Neural cell (in vitro differentiated cells): Measurements from ENCODE around the gene GNG5. TPM values are rescaled to one million over a fixed set of nuclear protein-coding genes. Genes with fewer than 3 reads are reported as not detected.
"Not testable (repeated sequence)": the region's sequence is repeated elsewhere in the genome, so short reads cannot be mapped to it uniquely, and the experiment has no call there.

Experiments
- H2AFZ ChIP-seq: fragments of 200-600, 300-800 bp; sonication (generic), shearing (Covaris generic); 2 replicates; pipeline ENCODE4 v1.6.0; 2014; ENCODE audit warnings: low read depth, mild to moderate bottlenecking, antibody characterized with exemption, low read length, moderate library complexity
- H3F3A ChIP-seq: fragments of 200-600 bp; shearing (Covaris generic); 2 replicates; pipeline ENCODE4 v1.6.1; 2016; ENCODE audit warnings: mild to moderate bottlenecking, moderate library complexity, mixed read lengths, antibody characterized with exemption, low read length; ENCODE audit not compliant: insufficient read depth, poor library complexity, severe bottlenecking
- H3K27ac ChIP-seq: fragments of 200-600, 300-800 bp; sonication (generic), shearing (Covaris generic); 2 replicates; pipeline ENCODE4 v1.5.1; 2014; ENCODE audit warnings: mild to moderate bottlenecking, low read length, moderate library complexity
- H3K27me3 ChIP-seq: fragments of 300-800, 200-600 bp; sonication (generic), shearing (Covaris generic); 2 replicates; pipeline ENCODE4 v1.6.0; 2014; ENCODE audit warnings: mild to moderate bottlenecking, low read depth, low read length, moderate library complexity; ENCODE audit not compliant: insufficient read depth
- H3K36me3 ChIP-seq: fragments of 300-800, 200-600 bp; sonication (generic), shearing (Covaris generic); 2 replicates; pipeline ENCODE4 v1.5.1; 2014; ENCODE audit warnings: mild to moderate bottlenecking, antibody characterized with exemption, low read length, moderate library complexity; ENCODE audit not compliant: insufficient read depth
- H3K4me2 ChIP-seq: fragments of 300-800, 200-600 bp; sonication (generic), shearing (Covaris generic); 2 replicates; pipeline ENCODE4 v1.6.0; 2014; ENCODE audit warnings: mild to moderate bottlenecking, low read length
- H3K4me3 ChIP-seq: fragments of 300-800, 200-600 bp; sonication (generic), shearing (Covaris generic); 2 replicates; pipeline ENCODE4 v1.5.1; 2014; ENCODE audit warnings: mild to moderate bottlenecking, low read length, moderate library complexity
- H3K79me2 ChIP-seq: fragments of 200-600 bp; shearing (Covaris generic); replicated peaks from 2 replicates; pipeline ENCODE4 v1.6.0; 2014; ENCODE audit warnings: mild to moderate bottlenecking, low read length, moderate library complexity; ENCODE audit not compliant: insufficient read depth
- H3K9ac ChIP-seq: fragments of 300-800, 200-600 bp; sonication (generic), shearing (Covaris generic); 2 replicates; pipeline ENCODE4 v1.6.1; 2016; ENCODE audit warnings: mild to moderate bottlenecking, low read length, mixed read lengths
- H3K9me2 ChIP-seq: fragments of 200-600 bp; shearing (Covaris generic); 2 replicates; pipeline ENCODE4 v1.6.1; 2016; ENCODE audit warnings: mild to moderate bottlenecking, low read length, mixed read lengths; ENCODE audit not compliant: insufficient read depth
- H3K9me3 ChIP-seq: fragments of 200-600, 300-800 bp; sonication (generic), shearing (Covaris generic); 2 replicates; pipeline ENCODE4 v1.6.1; 2016; ENCODE audit warnings: mild to moderate bottlenecking, mixed run types, low read length, moderate library complexity, mixed read lengths
- H4K20me1 ChIP-seq: fragments of 200-600 bp; shearing (Covaris generic); 2 replicates; pipeline ENCODE4 v1.6.1; 2016; ENCODE audit warnings: mild to moderate bottlenecking, mixed run types; ENCODE audit not compliant: insufficient read depth
- CTCF ChIP-seq: fragments of 450-650 bp; IDR thresholded peaks from 2 replicates; pipeline ENCODE4 v1.5.1; 2014; ENCODE audit warnings: antibody characterized with exemption, mild to moderate bottlenecking, moderate library complexity; ENCODE audit not compliant: poor library complexity, severe bottlenecking
- POLR2AphosphoS5 ChIP-seq: IDR thresholded peaks from 2 replicates; pipeline ENCODE4 v1.6.1; 2012
- SMC3 ChIP-seq: fragments of 450-650 bp; conservative IDR thresholded peaks from 2 replicates; pipeline ENCODE4 v1.6.1; 2014; ENCODE audit warnings: antibody characterized with exemption, mild to moderate bottlenecking, moderate library complexity; ENCODE audit not compliant: poor library complexity
- polyA plus RNA-seq: library from polyadenylated mRNA; depleted of rRNA; stranded (reverse); fragments of >200 nt; gene quantifications from 2 replicates; pipeline ENCODE4 v1.2.3, GENCODE V29; 2014
- TF ChIP-seq, protein P1 (sequence below): IDR thresholded peaks from 2 replicates; pipeline ENCODE4 v1.6.1; 2012; ENCODE audit warnings: borderline replicate concordance

Gene GNG5
- polyA plus RNA-seq, 1 donor from 2014 or later, result 1.5 TPM

GRCh38 chr1:84450910-84451309, 55.5 kb downstream of the GNG5 start:
- no peaks in the 10 kb centered on the region for H3K36me3 ChIP-seq
- no peaks in the 10 kb centered on the region for H3K9me2 ChIP-seq
- no peak overlapping the region for H2AFZ ChIP-seq
- TF ChIP-seq POLR2AphosphoS5, result no peak
- TF ChIP-seq, protein P1, sequence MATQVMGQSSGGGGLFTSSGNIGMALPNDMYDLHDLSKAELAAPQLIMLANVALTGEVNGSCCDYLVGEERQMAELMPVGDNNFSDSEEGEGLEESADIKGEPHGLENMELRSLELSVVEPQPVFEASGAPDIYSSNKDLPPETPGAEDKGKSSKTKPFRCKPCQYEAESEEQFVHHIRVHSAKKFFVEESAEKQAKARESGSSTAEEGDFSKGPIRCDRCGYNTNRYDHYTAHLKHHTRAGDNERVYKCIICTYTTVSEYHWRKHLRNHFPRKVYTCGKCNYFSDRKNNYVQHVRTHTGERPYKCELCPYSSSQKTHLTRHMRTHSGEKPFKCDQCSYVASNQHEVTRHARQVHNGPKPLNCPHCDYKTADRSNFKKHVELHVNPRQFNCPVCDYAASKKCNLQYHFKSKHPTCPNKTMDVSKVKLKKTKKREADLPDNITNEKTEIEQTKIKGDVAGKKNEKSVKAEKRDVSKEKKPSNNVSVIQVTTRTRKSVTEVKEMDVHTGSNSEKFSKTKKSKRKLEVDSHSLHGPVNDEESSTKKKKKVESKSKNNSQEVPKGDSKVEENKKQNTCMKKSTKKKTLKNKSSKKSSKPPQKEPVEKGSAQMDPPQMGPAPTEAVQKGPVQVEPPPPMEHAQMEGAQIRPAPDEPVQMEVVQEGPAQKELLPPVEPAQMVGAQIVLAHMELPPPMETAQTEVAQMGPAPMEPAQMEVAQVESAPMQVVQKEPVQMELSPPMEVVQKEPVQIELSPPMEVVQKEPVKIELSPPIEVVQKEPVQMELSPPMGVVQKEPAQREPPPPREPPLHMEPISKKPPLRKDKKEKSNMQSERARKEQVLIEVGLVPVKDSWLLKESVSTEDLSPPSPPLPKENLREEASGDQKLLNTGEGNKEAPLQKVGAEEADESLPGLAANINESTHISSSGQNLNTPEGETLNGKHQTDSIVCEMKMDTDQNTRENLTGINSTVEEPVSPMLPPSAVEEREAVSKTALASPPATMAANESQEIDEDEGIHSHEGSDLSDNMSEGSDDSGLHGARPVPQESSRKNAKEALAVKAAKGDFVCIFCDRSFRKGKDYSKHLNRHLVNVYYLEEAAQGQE, result no peak
- TF ChIP-seq SMC3, result no peak
- TF ChIP-seq CTCF, result no peak
- H3K27ac ChIP-seq, result no peak overlapping the region
- no peaks in the 10 kb centered on the region for H4K20me1 ChIP-seq
- no peaks in the 10 kb centered on the region for H3K79me2 ChIP-seq
- no peaks in the 10 kb centered on the region for H3F3A ChIP-seq
- no peak overlapping the region for H3K9ac ChIP-seq
- H3K9me3 ChIP-seq, result no peaks in the 10 kb centered on the region
- H3K27me3 ChIP-seq, result no peaks in the 10 kb centered on the region
- H3K4me2 ChIP-seq, result no peak overlapping the region
- no peak overlapping the region for H3K4me3 ChIP-seq

GRCh38 chr1:84448704-84449103, 57.7 kb downstream of the GNG5 start:
- not testable (repeated sequence) for H3K79me2 ChIP-seq, H3K9ac ChIP-seq, H3K4me2 ChIP-seq, H3K9me2 ChIP-seq, H4K20me1 ChIP-seq, H3K27me3 ChIP-seq, H2AFZ ChIP-seq, H3K4me3 ChIP-seq, H3F3A ChIP-seq, H3K36me3 ChIP-seq, H3K27ac ChIP-seq, H3K9me3 ChIP-seq

Other genes with a start within 250 kb of the GNG5 start
- 14.9 and 20.0 TPM in 2 replicates for gene SAMD13, start 204.9 kb downstream of the GNG5 start, polyA plus RNA-seq
- 26.1 and 27.9 TPM in 2 replicates for gene DNASE2B, start 108.1 kb downstream of the GNG5 start, polyA plus RNA-seq
- 64.3 and 65.1 TPM in 2 replicates for gene RPF1, start 27.3 kb downstream of the GNG5 start, polyA plus RNA-seq
- gene SPATA1, start 195 bp downstream of the GNG5 start, polyA plus RNA-seq, result 0.17 TPM in 1 of 2 replicates, not detected in the other
- 0.95 and 1.5 TPM in 2 replicates for gene CTBS, start 67.9 kb upstream of the GNG5 start, polyA plus RNA-seq
- gene SSX2IP, start 183.9 kb upstream of the GNG5 start, polyA plus RNA-seq, result 21.7 and 23.5 TPM in 2 replicates